Peyer's patch (tissue), 4 donors: Measurements from ENCODE around the gene B3GALNT2. TPM values are rescaled to one million over a fixed set of nuclear protein-coding genes. Genes with fewer than 3 reads are reported as not detected.
A peak's percentile ranks its signal among the peaks of the same experiment; 100 is the strongest.

Experiments used
- DNase-seq, 3 donors: peaks; one replicate each; pipeline ENCODE4 v3.0.0-alpha.2; 2017 to 2019
- H3K27ac ChIP-seq, 4 donors: fragments of 200-600 bp; sonication (generic); one replicate each; pipeline ENCODE4 v1.5.1; 2016 to 2019
- H3K27me3 ChIP-seq, 2 donors: fragments of 200-600 bp; sonication (generic); one replicate each; pipeline ENCODE4 v1.5.1; 2019
- H3K36me3 ChIP-seq, 3 donors: fragments of 200-600 bp; sonication (generic); one replicate each; pipeline ENCODE4 v1.5.1; 2016 to 2019
- H3K4me1 ChIP-seq, 4 donors: fragments of 200-600 bp; sonication (generic); one replicate each; pipeline ENCODE4 v1.5.1; 2016 to 2019
- H3K4me3 ChIP-seq, 4 donors: fragments of 200-600 bp; sonication (generic); 1 replicate in 3 of 4; 2 replicates in 1 of 4; pipeline ENCODE4 v1.5.1; 2016 to 2019; ENCODE audit warnings: mild to moderate bottlenecking in 1 of 4
- H3K9me3 ChIP-seq, 4 donors: fragments of 200-600 bp; sonication (generic); one replicate each; pipeline ENCODE4 v1.5.1; 2016 to 2019; ENCODE audit warnings: mild to moderate bottlenecking in 1 of 4
- CTCF ChIP-seq, 6 experiments: fragments of 450-650 bp in 4 of 6; fragments of 200-600 bp in 2 of 6; sonication (generic) in 1 of 6; IDR thresholded peaks; one replicate each; pipeline ENCODE4 v1.5.1; 2017 to 2019; ENCODE audit warnings: antibody characterized with exemption in 6 of 6, mild to moderate bottlenecking in 3 of 6, moderate library complexity in 1 of 6
- POLR2A ChIP-seq, 2 donors: fragments of 450-650 bp; IDR thresholded peaks; one replicate each; pipeline ENCODE4 v1.5.1; 2017; ENCODE audit warnings: antibody characterized with exemption in 2 of 2, mild to moderate bottlenecking in 2 of 2, moderate library complexity in 2 of 2
- total RNA-seq, 4 donors: library from RNA; depleted of rRNA; stranded (reverse); fragments of >200 nt; gene quantifications; one replicate each; pipeline ENCODE4 v1.1.0, GENCODE V29; 2016

Gene B3GALNT2
- total RNA-seq, 4 donors from 2014 or later = 13.2 to 53.1 (median 32.7) TPM

GRCh38 chr1:235434001-235434400, 70.3 kb downstream of the B3GALNT2 start:
- no peak overlapping the region for H3K27ac ChIP-seq
- no peak for DNase-seq
- TF ChIP-seq POLR2A (IDR thresholded peaks at IDR 0.05) (no peak), CTCF (IDR thresholded peaks at IDR 0.05) (no peak)
- no peaks in the 10 kb centered on the region for H3K27me3 ChIP-seq
- no peaks in the 10 kb centered on the region for H3K4me1 ChIP-seq
- H3K36me3 ChIP-seq = peaks cover 0 to 56% (median 0%) of the 10 kb centered on the region in 3 donors
- no peaks in the 10 kb centered on the region for H3K9me3 ChIP-seq
- no peak overlapping the region for H3K4me3 ChIP-seq

DNA sequence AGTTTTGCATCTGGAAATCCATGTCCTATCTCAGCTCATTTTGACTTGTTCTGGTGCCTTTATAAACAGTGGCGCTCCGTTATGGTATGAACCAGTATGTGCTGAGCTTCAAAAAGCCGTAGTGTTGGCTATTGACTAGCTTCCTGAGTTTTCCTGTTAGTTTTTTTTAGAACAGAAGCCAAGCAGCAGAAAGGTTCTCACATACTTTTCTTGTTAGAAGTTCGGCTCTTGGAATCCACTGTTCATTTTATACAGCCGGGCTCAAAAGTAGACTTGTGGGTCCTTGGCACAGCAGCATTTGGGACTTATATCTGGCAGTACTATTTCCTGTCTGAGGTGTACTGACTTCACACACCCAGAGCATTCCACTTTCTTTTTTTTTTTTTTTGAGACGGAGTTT, 73.3 kb downstream of the B3GALNT2 start:
- Histone ChIP-seq H3K36me3 (peaks cover 0 to 32% (median 0%) of the 10 kb centered on the region in 3 donors), H3K4me3 (no peak overlapping the region), H3K27me3 (no peaks in the 10 kb centered on the region), H3K27ac (no peak overlapping the region), H3K4me1 (no peaks in the 10 kb centered on the region), H3K9me3 (no peaks in the 10 kb centered on the region)
- no peak for DNase-seq
- TF ChIP-seq POLR2A (IDR thresholded peaks at IDR 0.05) (no peak), CTCF (IDR thresholded peaks at IDR 0.05) (no peak)

DNA sequence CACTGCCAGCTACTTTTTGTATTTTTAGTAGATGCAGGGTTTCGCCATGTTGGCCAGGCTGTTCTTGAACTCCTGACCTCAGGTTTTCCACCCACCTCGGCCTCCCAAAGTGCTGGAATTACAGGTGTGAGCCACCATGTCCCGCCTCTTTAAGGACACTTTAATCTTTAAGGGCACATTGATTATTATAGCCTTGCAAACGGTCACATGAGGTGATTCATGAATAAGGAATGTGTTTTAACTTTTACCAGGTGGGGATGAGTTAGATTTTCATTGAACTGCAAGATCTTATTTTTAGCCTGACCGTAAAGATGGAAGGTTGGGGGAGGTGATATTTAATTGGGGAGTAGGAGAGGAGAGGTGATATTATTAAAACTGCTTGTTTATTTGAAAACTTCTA, 75.1 kb downstream of the B3GALNT2 start:
- Histone ChIP-seq H3K27me3 (no peaks in the 10 kb centered on the region), H3K9me3 (no peaks in the 10 kb centered on the region), H3K27ac (no peak overlapping the region), H3K36me3 (peaks cover 0 to 22% (median 0%) of the 10 kb centered on the region in 3 donors), H3K4me3 (no peak overlapping the region), H3K4me1 (no peaks in the 10 kb centered on the region)
- peak in 1 of 3 donors; percentile 27 for DNase-seq
- TF ChIP-seq POLR2A (IDR thresholded peaks at IDR 0.05) (no peak), CTCF (IDR thresholded peaks at IDR 0.05) (no peak)

GRCh38 chr1:235427447-235427846, 76.8 kb downstream of the B3GALNT2 start:
- Histone ChIP-seq H3K4me1 (no peaks in the 10 kb centered on the region), H3K27me3 (no peaks in the 10 kb centered on the region), H3K36me3 (peaks cover 0 to 14% (median 0%) of the 10 kb centered on the region in 3 donors), H3K9me3 (no peaks in the 10 kb centered on the region), H3K27ac (no peak overlapping the region), H3K4me3 (no peak overlapping the region)
- DNase-seq = peak in 1 of 3 donors; percentile 23
- TF ChIP-seq POLR2A (IDR thresholded peaks at IDR 0.05) = no peak

DNA sequence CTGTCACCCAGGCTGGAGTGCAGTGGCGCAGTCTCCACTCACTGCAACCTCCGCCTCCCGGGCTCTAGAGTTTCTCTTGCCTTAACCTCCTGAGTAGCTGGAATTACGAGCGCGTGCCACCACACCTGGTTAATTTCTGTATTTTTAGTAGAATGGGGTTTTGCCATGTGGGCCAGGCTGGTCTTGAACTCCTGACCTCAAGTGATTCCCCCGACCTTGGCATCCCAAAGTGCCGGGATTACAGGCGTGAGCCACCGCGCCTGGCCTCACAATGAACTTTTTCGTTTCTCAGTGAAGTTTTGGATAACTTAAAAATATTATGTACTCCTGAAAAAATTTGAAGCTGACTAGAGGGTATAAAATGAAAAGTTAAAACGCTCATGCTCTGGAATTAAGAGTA, 77.6 kb downstream of the B3GALNT2 start:
- H3K4me1 ChIP-seq = no peaks in the 10 kb centered on the region
- TF ChIP-seq CTCF (IDR thresholded peaks at IDR 0.05) (no peak), POLR2A (IDR thresholded peaks at IDR 0.05) (no peak)
- no peak overlapping the region for H3K4me3 ChIP-seq
- H3K27me3 ChIP-seq = no peaks in the 10 kb centered on the region
- H3K9me3 ChIP-seq = no peaks in the 10 kb centered on the region
- DNase-seq = peak in 1 of 3 donors; percentile 22
- H3K27ac ChIP-seq = no peak overlapping the region
- peaks cover 0 to 7% (median 0%) of the 10 kb centered on the region in 3 donors for H3K36me3 ChIP-seq

DNA sequence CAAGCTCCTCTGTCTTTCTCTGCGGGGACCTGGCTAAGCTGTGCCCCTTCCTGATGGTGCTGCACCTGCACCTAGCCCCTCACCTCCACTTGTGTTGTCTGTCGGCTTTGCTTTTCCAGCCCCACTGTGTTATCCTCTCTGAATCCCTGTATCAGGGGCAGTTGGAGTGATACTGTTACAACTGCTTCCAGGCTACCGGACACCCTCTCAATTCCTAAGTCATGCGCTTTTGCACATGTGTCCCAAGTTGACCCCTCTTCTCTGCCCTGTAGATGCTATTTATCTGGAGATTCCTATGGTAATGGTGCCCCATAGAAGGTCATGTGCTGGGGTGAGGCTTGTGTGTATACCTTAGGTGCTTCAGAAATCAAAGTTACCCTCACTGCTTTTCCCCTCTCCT, 78.1 kb downstream of the B3GALNT2 start:
- H3K27ac ChIP-seq = no peak overlapping the region
- no peaks in the 10 kb centered on the region for H3K4me1 ChIP-seq
- no peaks in the 10 kb centered on the region for H3K27me3 ChIP-seq
- peaks cover 0 to 4% (median 0%) of the 10 kb centered on the region in 3 donors for H3K36me3 ChIP-seq
- TF ChIP-seq POLR2A (IDR thresholded peaks at IDR 0.05) = no peak
- TF ChIP-seq CTCF (IDR thresholded peaks at IDR 0.05) = no peak
- peak in 1 of 3 donors; percentile 22 for DNase-seq
- no peak overlapping the region for H3K4me3 ChIP-seq
- H3K9me3 ChIP-seq = no peaks in the 10 kb centered on the region
